Trophoblast cell (in vitro differentiated cells and primary cell): ENCODE measurements around the gene ITGA5.

ENCODE experiments used
- DNase-seq, 2 donors: peaks; one replicate each; pipeline ENCODE4 v3.0.0-alpha.2; 2016
- H2AFZ ChIP-seq: 2 replicates; pipeline ENCODE4 v1.6.1; 2013; ENCODE audit warnings: low read length, moderate library complexity, mild to moderate bottlenecking; ENCODE audit not compliant: insufficient read depth, poor library complexity
- H2AK5ac ChIP-seq: 2 replicates; pipeline ENCODE4 v1.6.1; 2013; ENCODE audit warnings: mild to moderate bottlenecking, low read length
- H2BK120ac ChIP-seq: 2 replicates; pipeline ENCODE4 v1.6.1; 2013; ENCODE audit warnings: low read length, mild to moderate bottlenecking, moderate library complexity; ENCODE audit not compliant: insufficient read depth, poor library complexity
- H2BK12ac ChIP-seq: 2 replicates; pipeline ENCODE4 v1.6.1; 2013; ENCODE audit warnings: mild to moderate bottlenecking, low read length, moderate library complexity
- H2BK5ac ChIP-seq: 2 replicates; pipeline ENCODE4 v1.6.1; 2013; ENCODE audit warnings: low read length, low read depth, moderate library complexity, mild to moderate bottlenecking; ENCODE audit not compliant: poor library complexity
- H3K14ac ChIP-seq: 2 replicates; pipeline ENCODE4 v1.6.1; 2013; ENCODE audit warnings: mild to moderate bottlenecking, low read length
- H3K18ac ChIP-seq: 2 replicates; pipeline ENCODE4 v1.6.1; 2013; ENCODE audit warnings: mild to moderate bottlenecking, low read length
- H3K23ac ChIP-seq: 2 replicates; pipeline ENCODE4 v1.6.1; 2013; ENCODE audit warnings: low read length
- H3K27ac ChIP-seq: 2 replicates; pipeline ENCODE4 v1.5.1; 2013; ENCODE audit warnings: low read depth, mild to moderate bottlenecking, inconsistent platforms, low read length, moderate library complexity
- H3K27me3 ChIP-seq: 2 replicates; pipeline ENCODE4 v1.6.1; 2013; ENCODE audit warnings: inconsistent platforms, mild to moderate bottlenecking, low read length, moderate library complexity; ENCODE audit not compliant: insufficient read depth
- H3K36me3 ChIP-seq, 2 experiments: 1 replicate in 1 of 2; 2 replicates in 1 of 2; pipeline ENCODE4 v1.6.1; 2013; ENCODE audit warnings: low read length in 2 of 2, mild to moderate bottlenecking in 2 of 2, moderate library complexity in 1 of 2; ENCODE audit not compliant: insufficient read depth in 2 of 2, control insufficient read depth in 1 of 2
- H3K4ac ChIP-seq: 2 replicates; pipeline ENCODE4 v1.6.1; 2013; ENCODE audit warnings: low read depth, mild to moderate bottlenecking, low read length, moderate library complexity
- H3K4me1 ChIP-seq, 2 experiments: 1 replicate in 1 of 2; 2 replicates in 1 of 2; pipeline ENCODE4 v1.6.1; 2013; ENCODE audit warnings: low read length in 2 of 2, mild to moderate bottlenecking in 2 of 2, moderate library complexity in 1 of 2; ENCODE audit not compliant: insufficient read depth in 2 of 2, control insufficient read depth in 1 of 2
- H3K4me2 ChIP-seq: 2 replicates; pipeline ENCODE4 v1.6.1; 2013; ENCODE audit warnings: inconsistent platforms, mild to moderate bottlenecking, low read length, moderate library complexity
- H3K4me3 ChIP-seq: 2 replicates; pipeline ENCODE4 v1.5.1; 2013; ENCODE audit warnings: mild to moderate bottlenecking, low read depth, low read length, inconsistent platforms
- H3K79me1 ChIP-seq: one replicate; pipeline ENCODE4 v1.6.1; 2013; ENCODE audit warnings: low read length
- H3K79me2 ChIP-seq: 2 replicates; pipeline ENCODE4 v1.6.1; 2013; ENCODE audit warnings: low read length, mild to moderate bottlenecking; ENCODE audit not compliant: control insufficient read depth, insufficient read depth, poor library complexity
- H3K9ac ChIP-seq: 2 replicates; pipeline ENCODE4 v1.6.1; 2013; ENCODE audit warnings: mild to moderate bottlenecking, low read length
- H3K9me3 ChIP-seq: 2 replicates; pipeline ENCODE4 v1.6.1; 2013; ENCODE audit warnings: low read depth, mild to moderate bottlenecking, control low read depth, inconsistent platforms, low read length; ENCODE audit not compliant: insufficient read depth
- H4K12ac ChIP-seq: 2 replicates; pipeline ENCODE4 v1.6.1; 2013; ENCODE audit warnings: low read depth, mild to moderate bottlenecking, low read length, moderate library complexity
- H4K8ac ChIP-seq: 2 replicates; pipeline ENCODE4 v1.6.1; 2013; ENCODE audit warnings: low read depth, mild to moderate bottlenecking, low read length, moderate library complexity
- H4K91ac ChIP-seq: one replicate; pipeline ENCODE4 v1.6.1; 2013; ENCODE audit warnings: low read depth, mild to moderate bottlenecking, low read length, moderate library complexity
- WGBS: extraction: QIAGEN DNeasy Blood & Tissue Kit; methylation state at CpG from one replicate; pipeline ENCODE4 v1.1.7; 2013; ENCODE audit warnings: missing lambda C conversion rate; ENCODE audit not compliant: insufficient read length, insufficient coverage; ENCODE audit errors: extremely low coverage; 5-methylcytosine and 5-hydroxymethylcytosine counted together

The ITGA5 gene

DNA sequence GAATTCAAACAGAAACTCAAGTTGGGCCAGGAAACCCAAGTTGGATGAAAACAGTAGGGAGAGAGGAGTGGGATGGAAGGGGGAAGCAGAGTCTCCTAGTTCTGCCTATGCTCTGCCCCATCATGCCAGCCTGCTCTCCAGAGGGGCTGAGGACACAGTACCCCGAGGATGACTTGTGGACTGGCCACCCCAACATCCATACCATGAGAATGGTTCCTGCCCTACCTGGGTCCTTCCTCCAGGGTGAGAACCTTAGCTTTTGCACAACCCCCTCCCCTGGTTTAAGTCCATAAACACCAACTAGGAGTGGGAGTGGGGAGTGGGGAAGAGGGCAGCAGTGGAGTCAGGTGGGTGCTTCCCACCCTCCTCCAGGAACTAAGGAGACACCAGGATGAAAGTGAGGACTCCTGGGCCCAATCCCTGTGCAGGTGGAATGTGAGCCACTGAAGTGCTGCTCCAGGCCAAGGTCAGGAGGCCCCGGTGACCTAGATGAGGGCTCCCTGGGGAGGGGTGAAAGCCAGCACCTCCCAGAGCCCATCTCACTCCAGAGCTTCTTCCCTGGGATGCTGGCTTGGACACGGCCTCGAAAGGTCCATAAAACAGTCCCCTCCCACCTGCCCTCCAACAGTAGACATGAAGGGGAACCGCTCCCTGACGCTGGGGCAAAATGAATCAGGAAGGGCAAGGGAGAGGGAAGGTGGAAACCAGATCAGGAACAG is 41.1 kb downstream of the ITGA5 start:
- no peak for DNase-seq
- WGBS: no CpG with 5 or more reads among the region's 6 CpGs

DNA sequence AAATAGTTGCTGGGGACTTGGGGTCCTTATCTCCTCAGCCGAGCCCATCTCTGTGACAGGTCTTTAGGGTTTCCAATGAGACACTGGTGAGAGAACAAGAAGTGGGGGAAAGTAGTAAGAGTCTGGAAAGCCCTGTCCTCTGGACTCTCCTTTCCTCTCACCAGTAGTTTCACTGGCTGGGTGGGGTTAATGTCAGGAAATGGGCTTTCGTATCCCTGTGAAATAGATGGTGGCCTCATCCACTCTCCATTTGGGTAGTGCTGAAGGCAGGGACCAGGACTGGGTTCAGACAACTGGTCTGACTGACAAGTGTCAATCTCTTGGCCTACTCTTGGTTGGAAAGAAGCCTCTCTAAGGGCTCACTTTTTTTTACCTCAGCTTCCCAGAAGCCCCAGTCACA is 42.1 kb downstream of the ITGA5 start:
- no peak overlapping the region for H3K14ac ChIP-seq
- no peak overlapping the region for H2BK5ac ChIP-seq
- H3K4me2 ChIP-seq: no peak overlapping the region
- H3K18ac ChIP-seq: peak overlapping the region; percentile 30
- no peak overlapping the region for H4K12ac ChIP-seq
- no peak for DNase-seq
- WGBS: no CpG with 5 or more reads among the region's 2 CpGs
- peaks cover 4 to 13% of the 10 kb centered on the region in 2 experiments for H3K4me1 ChIP-seq
- H3K4me3 ChIP-seq: no peak overlapping the region
- no peak overlapping the region for H2AFZ ChIP-seq
- no peaks in the 10 kb centered on the region for H3K9me3 ChIP-seq
- no peak overlapping the region for H3K4ac ChIP-seq
- H4K8ac ChIP-seq: no peak overlapping the region
- H3K27me3 ChIP-seq: no peaks in the 10 kb centered on the region
- no peak overlapping the region for H3K23ac ChIP-seq
- H3K36me3 ChIP-seq: peaks cover 42 to 52% of the 10 kb centered on the region in 2 experiments
- no peak overlapping the region for H3K9ac ChIP-seq
- H2BK120ac ChIP-seq: no peak overlapping the region
- no peak overlapping the region for H2BK12ac ChIP-seq
- no peak overlapping the region for H3K27ac ChIP-seq
- no peak overlapping the region for H2AK5ac ChIP-seq
- H4K91ac ChIP-seq: no peak overlapping the region
- no peaks in the 10 kb centered on the region for H3K79me2 ChIP-seq
- peaks cover 2% of the 10 kb centered on the region for H3K79me1 ChIP-seq

More for the DNA sequence above, 41.1 kb downstream of the ITGA5 start:
- Histone ChIP-seq H4K12ac (no peak overlapping the region), H2BK12ac (no peak overlapping the region), H2BK5ac (no peak overlapping the region), H3K79me1 (peaks cover 2% of the 10 kb centered on the region), H3K27me3 (no peaks in the 10 kb centered on the region), H3K23ac (no peak overlapping the region), H3K27ac (no peak overlapping the region), H3K79me2 (no peaks in the 10 kb centered on the region), H3K9me3 (no peaks in the 10 kb centered on the region), H3K18ac (no peak overlapping the region), H3K4me3 (no peak overlapping the region), H4K91ac (no peak overlapping the region), H3K4ac (no peak overlapping the region), H3K4me2 (no peak overlapping the region), H2AFZ (no peak overlapping the region), H2AK5ac (no peak overlapping the region), H3K14ac (no peak overlapping the region), H3K4me1 (peaks cover 4 to 13% of the 10 kb centered on the region in 2 experiments), H3K9ac (no peak overlapping the region), H3K36me3 (peaks cover 41 to 47% of the 10 kb centered on the region in 2 experiments), H4K8ac (no peak overlapping the region), H2BK120ac (no peak overlapping the region)

GRCh38 chr12:54376596-54376995 is 42.5 kb downstream of the ITGA5 start:
- DNase-seq: no peak

GRCh38 chr12:54375259-54375579 is 43.8 kb downstream of the ITGA5 start:
- Histone ChIP-seq H3K79me1 (peaks cover 2% of the 10 kb centered on the region), H3K36me3 (peaks cover 53 to 64% of the 10 kb centered on the region in 2 experiments), H3K23ac (no peak overlapping the region), H3K9ac (no peak overlapping the region), H3K4me2 (no peak overlapping the region), H2AK5ac (no peak overlapping the region), H3K9me3 (no peaks in the 10 kb centered on the region), H3K4ac (no peak overlapping the region), H3K4me1 (peaks cover 4 to 13% of the 10 kb centered on the region in 2 experiments), H2BK5ac (no peak overlapping the region), H4K8ac (no peak overlapping the region), H2AFZ (no peak overlapping the region), H4K12ac (no peak overlapping the region), H3K27ac (no peak overlapping the region), H2BK120ac (no peak overlapping the region), H3K4me3 (no peak overlapping the region), H2BK12ac (no peak overlapping the region), H3K18ac (no peak overlapping the region), H3K27me3 (no peaks in the 10 kb centered on the region), H4K91ac (no peak overlapping the region), H3K14ac (no peak overlapping the region), H3K79me2 (no peaks in the 10 kb centered on the region)
- no CpG with 5 or more reads among the region's 2 CpGs for WGBS
- DNase-seq: no peak

More at GRCh38 chr12:54376596-54376995, 42.5 kb downstream of the ITGA5 start:
- Histone ChIP-seq H2BK120ac (no peak overlapping the region), H4K91ac (no peak overlapping the region), H3K4me2 (no peak overlapping the region), H3K4ac (no peak overlapping the region), H3K79me2 (no peaks in the 10 kb centered on the region), H2BK12ac (no peak overlapping the region), H3K9ac (no peak overlapping the region), H3K9me3 (no peaks in the 10 kb centered on the region), H3K36me3 (peaks cover 46 to 56% of the 10 kb centered on the region in 2 experiments), H2BK5ac (no peak overlapping the region), H3K18ac (no peak overlapping the region), H4K8ac (no peak overlapping the region), H2AFZ (no peak overlapping the region), H3K14ac (no peak overlapping the region), H3K79me1 (peaks cover 2% of the 10 kb centered on the region), H4K12ac (no peak overlapping the region), H3K4me1 (peaks cover 4 to 13% of the 10 kb centered on the region in 2 experiments), H3K27me3 (no peaks in the 10 kb centered on the region), H2AK5ac (no peak overlapping the region), H3K23ac (no peak overlapping the region), H3K27ac (no peak overlapping the region), H3K4me3 (no peak overlapping the region)
- WGBS: no CpG with 5 or more reads among the region's 4 CpGs
